HepG2 (cell line): ENCODE data around the gene ABCG8. TPM values are rescaled to one million over a fixed set of nuclear protein-coding genes. Genes with fewer than 3 reads are reported as not detected.
A peak's percentile ranks its signal among the peaks of the same experiment; 100 is the strongest.

Experiments
- CREB1 ChIP-seq, 2 experiments: fragments of 450-650 bp in 1 of 2; IDR thresholded peaks; 2 replicates each; pipeline ENCODE4 v1.6.1; 2016 to 2017; ENCODE audit warnings: control low read depth in 1 of 2, mild to moderate bottlenecking in 1 of 2, missing compliant biosample characterization in 1 of 2, missing genetic modification characterization in 1 of 2
- FOXJ3 ChIP-seq: sonication (generic); formaldehyde crosslinking; IDR thresholded peaks from 2 replicates; pipeline ENCODE4 v1.4.0; 2020; ENCODE audit warnings: missing genetic modification reagents, mild to moderate bottlenecking, borderline replicate concordance
- FOXP1 ChIP-seq, 2 experiments: fragments of 450-650 bp in 1 of 2; IDR thresholded peaks; 2 replicates each; pipeline ENCODE4 v1.6.1; 2017 to 2018; ENCODE audit warnings: antibody characterized with exemption in 1 of 2
- HMGA1 ChIP-seq: sonication (generic); formaldehyde crosslinking; conservative IDR thresholded peaks from 2 replicates; pipeline ENCODE4 v1.4.0; 2020; ENCODE audit warnings: missing genetic modification reagents
- KLF15 ChIP-seq: sonication (generic); formaldehyde crosslinking; IDR thresholded peaks from 2 replicates; pipeline ENCODE4 v1.8.1; 2023; ENCODE audit warnings: borderline replicate concordance, mild to moderate bottlenecking, inconsistent platforms, missing genetic modification reagents, mixed read lengths
- SNRNP70 ChIP-seq: fragments of 200-400 bp; formaldehyde crosslinking; IDR thresholded peaks from 2 replicates; pipeline ENCODE4 v1.6.1; 2017; ENCODE audit warnings: mild to moderate bottlenecking, low read depth, low read length, moderate library complexity
- TBX3 ChIP-seq: fragments of 450-650 bp; IDR thresholded peaks from 2 replicates; pipeline ENCODE4 v1.6.1; 2017; ENCODE audit warnings: antibody characterized with exemption, mild to moderate bottlenecking, inconsistent platforms, borderline replicate concordance
- ZNF326 ChIP-seq: sonication (generic); formaldehyde crosslinking; IDR thresholded peaks from 2 replicates; pipeline ENCODE4 v1.4.0; 2020; ENCODE audit warnings: missing genetic modification reagents, borderline replicate concordance
- ZNF577 ChIP-seq: sonication (generic); formaldehyde crosslinking; IDR thresholded peaks from 2 replicates; pipeline ENCODE4 v1.4.0; 2020; ENCODE audit warnings: mild to moderate bottlenecking, low read depth, missing genetic modification reagents, borderline replicate concordance
- ZNF749 ChIP-seq: sonication (generic); formaldehyde crosslinking; IDR thresholded peaks from 2 replicates; pipeline ENCODE4 v1.8.0; 2022; ENCODE audit warnings: mild to moderate bottlenecking, missing genetic modification reagents, moderate library complexity, borderline replicate concordance
- polyA plus RNA-seq, 8 experiments: library from polyadenylated mRNA; depleted of rRNA in 3 of 8; stranded (reverse) in 7 of 8; unstranded in 1 of 8; fragments of >200 nt; fragmentation: Illumina TruSeq in 4 of 8; extraction: Trizol in 4 of 8; gene quantifications; 2 replicates each; pipeline versions ENCODE4 v1.2.1 to v1.2.3, GENCODE V29; 2011 to 2016; ENCODE audit warnings: low read depth in 4 of 8, missing spikeins in 1 of 8, mixed read lengths in 1 of 8; ENCODE audit not compliant: insufficient read depth in 1 of 8
- total RNA-seq, 5 experiments: library from RNA; depleted of rRNA; stranded (reverse); fragments of >200 nt; fragmentation: Illumina TruSeq; extraction: Trizol; gene quantifications; 2 replicates each; pipeline ENCODE4 v1.2.3, GENCODE V29; 2016; ENCODE audit warnings: low read depth in 1 of 5
- TF ChIP-seq, protein P1 (sequence below): sonication (generic); formaldehyde crosslinking; conservative IDR thresholded peaks from 2 replicates; pipeline ENCODE4 v1.5.0; 2020; ENCODE audit warnings: missing genetic modification reagents
- TF ChIP-seq, protein P2 (sequence below): sonication (generic); formaldehyde crosslinking; IDR thresholded peaks from 2 replicates; pipeline ENCODE4 v1.9.0; 2022; ENCODE audit warnings: missing genetic modification reagents, mild to moderate bottlenecking, borderline replicate concordance
- TF ChIP-seq, protein P3 (sequence below): sonication (generic); formaldehyde crosslinking; conservative IDR thresholded peaks from 2 replicates; pipeline ENCODE4 v1.4.0; 2020; ENCODE audit warnings: missing genetic modification reagents
- TF ChIP-seq, protein P4 (sequence below): sonication (generic); formaldehyde crosslinking; IDR thresholded peaks from 2 replicates; pipeline ENCODE4 v1.4.0; 2020; ENCODE audit warnings: missing genetic modification reagents
- TF ChIP-seq, protein P5 (sequence below): sonication (generic); formaldehyde crosslinking; IDR thresholded peaks from 2 replicates; pipeline ENCODE4 v1.8.1; 2022; ENCODE audit warnings: mild to moderate bottlenecking, missing genetic modification reagents
- TF ChIP-seq, protein P6 (sequence below): sonication (generic); formaldehyde crosslinking; IDR thresholded peaks from 2 replicates; pipeline ENCODE4 v1.4.0; 2020; ENCODE audit warnings: missing genetic modification reagents
- TF ChIP-seq, protein P7 (sequence below): IDR thresholded peaks from 2 replicates; pipeline ENCODE4 v1.6.1; 2016; ENCODE audit warnings: missing biosample characterization, missing genetic modification reagents, low read depth
- TF ChIP-seq, protein P8 (sequence below): sonication (generic); formaldehyde crosslinking; IDR thresholded peaks from 2 replicates; pipeline ENCODE4 v1.4.0; 2020; ENCODE audit warnings: missing genetic modification reagents

The ABCG8 gene
- total and polyA plus RNA-seq, 2 of the 13 experiments (the other 11 are each of a cell fraction or from before 2014, with no cell fraction given) = 8.1 to 8.8 TPM

DNA sequence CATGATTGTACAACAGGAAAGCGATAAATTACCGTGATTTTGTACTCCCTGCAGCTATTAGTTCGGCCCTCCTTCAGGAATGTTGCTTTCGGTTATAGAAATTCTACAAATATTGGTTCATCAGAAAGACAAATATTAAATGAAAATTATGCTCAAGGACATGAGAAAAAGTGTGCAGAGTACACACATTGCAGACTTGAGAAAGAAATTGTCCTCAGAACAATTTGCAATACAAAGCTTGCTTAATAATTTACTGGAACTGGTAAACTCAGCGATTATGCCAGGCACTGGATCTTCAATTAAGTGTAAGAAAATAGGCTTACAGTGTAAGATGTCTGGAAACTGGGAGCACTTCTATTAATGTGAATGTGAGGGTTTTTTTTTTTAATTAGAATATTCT is 45.9 kb downstream of the ABCG8 start (continued):
- TF ChIP-seq, protein P1, sequence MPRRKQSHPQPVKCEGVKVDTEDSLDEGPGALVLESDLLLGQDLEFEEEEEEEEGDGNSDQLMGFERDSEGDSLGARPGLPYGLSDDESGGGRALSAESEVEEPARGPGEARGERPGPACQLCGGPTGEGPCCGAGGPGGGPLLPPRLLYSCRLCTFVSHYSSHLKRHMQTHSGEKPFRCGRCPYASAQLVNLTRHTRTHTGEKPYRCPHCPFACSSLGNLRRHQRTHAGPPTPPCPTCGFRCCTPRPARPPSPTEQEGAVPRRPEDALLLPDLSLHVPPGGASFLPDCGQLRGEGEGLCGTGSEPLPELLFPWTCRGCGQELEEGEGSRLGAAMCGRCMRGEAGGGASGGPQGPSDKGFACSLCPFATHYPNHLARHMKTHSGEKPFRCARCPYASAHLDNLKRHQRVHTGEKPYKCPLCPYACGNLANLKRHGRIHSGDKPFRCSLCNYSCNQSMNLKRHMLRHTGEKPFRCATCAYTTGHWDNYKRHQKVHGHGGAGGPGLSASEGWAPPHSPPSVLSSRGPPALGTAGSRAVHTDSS (CRISPR knock-in tag) = no peak
- TF ChIP-seq, protein P2, sequence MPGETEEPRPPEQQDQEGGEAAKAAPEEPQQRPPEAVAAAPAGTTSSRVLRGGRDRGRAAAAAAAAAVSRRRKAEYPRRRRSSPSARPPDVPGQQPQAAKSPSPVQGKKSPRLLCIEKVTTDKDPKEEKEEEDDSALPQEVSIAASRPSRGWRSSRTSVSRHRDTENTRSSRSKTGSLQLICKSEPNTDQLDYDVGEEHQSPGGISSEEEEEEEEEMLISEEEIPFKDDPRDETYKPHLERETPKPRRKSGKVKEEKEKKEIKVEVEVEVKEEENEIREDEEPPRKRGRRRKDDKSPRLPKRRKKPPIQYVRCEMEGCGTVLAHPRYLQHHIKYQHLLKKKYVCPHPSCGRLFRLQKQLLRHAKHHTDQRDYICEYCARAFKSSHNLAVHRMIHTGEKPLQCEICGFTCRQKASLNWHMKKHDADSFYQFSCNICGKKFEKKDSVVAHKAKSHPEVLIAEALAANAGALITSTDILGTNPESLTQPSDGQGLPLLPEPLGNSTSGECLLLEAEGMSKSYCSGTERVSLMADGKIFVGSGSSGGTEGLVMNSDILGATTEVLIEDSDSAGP (CRISPR knock-in tag) = no peak
- TF ChIP-seq ZNF326 (CRISPR knock-in tag) (no peak), KLF15 (no peak), TBX3 (peak; percentile 25; the same call in 1 of the 2 replicates), FOXJ3 (CRISPR knock-in tag) (peak; percentile 18; the same call in 1 of the 2 replicates), FOXP1 (IDR thresholded peaks at IDR 0.05) (no peak), FOXP1 (CRISPR knock-in tag; IDR thresholded peaks at IDR 0.05) (0 out of 2 replicates have a peak, but pooled peaks have one; percentile 9), HMGA1 (no peak), ZNF749 (CRISPR knock-in tag) (no peak), ZNF577 (no peak), SNRNP70 (no peak), CREB1 (IDR thresholded peaks at IDR 0.05) (no peak), CREB1 (CRISPR knock-in tag; IDR thresholded peaks at IDR 0.05) (no peak)
- TF ChIP-seq, protein P3, sequence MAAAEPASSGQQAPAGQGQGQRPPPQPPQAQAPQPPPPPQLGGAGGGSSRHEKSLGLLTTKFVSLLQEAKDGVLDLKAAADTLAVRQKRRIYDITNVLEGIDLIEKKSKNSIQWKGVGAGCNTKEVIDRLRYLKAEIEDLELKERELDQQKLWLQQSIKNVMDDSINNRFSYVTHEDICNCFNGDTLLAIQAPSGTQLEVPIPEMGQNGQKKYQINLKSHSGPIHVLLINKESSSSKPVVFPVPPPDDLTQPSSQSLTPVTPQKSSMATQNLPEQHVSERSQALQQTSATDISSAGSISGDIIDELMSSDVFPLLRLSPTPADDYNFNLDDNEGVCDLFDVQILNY (CRISPR knock-in tag) = no peak
- TF ChIP-seq, protein P4, sequence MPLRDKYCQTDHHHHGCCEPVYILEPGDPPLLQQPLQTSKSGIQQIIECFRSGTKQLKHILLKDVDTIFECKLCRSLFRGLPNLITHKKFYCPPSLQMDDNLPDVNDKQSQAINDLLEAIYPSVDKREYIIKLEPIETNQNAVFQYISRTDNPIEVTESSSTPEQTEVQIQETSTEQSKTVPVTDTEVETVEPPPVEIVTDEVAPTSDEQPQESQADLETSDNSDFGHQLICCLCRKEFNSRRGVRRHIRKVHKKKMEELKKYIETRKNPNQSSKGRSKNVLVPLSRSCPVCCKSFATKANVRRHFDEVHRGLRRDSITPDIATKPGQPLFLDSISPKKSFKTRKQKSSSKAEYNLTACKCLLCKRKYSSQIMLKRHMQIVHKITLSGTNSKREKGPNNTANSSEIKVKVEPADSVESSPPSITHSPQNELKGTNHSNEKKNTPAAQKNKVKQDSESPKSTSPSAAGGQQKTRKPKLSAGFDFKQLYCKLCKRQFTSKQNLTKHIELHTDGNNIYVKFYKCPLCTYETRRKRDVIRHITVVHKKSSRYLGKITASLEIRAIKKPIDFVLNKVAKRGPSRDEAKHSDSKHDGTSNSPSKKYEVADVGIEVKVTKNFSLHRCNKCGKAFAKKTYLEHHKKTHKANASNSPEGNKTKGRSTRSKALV (CRISPR knock-in tag) = no peak
- TF ChIP-seq, protein P5, sequence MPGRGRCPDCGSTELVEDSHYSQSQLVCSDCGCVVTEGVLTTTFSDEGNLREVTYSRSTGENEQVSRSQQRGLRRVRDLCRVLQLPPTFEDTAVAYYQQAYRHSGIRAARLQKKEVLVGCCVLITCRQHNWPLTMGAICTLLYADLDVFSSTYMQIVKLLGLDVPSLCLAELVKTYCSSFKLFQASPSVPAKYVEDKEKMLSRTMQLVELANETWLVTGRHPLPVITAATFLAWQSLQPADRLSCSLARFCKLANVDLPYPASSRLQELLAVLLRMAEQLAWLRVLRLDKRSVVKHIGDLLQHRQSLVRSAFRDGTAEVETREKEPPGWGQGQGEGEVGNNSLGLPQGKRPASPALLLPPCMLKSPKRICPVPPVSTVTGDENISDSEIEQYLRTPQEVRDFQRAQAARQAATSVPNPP (CRISPR knock-in tag) = no peak
- TF ChIP-seq, protein P6, sequence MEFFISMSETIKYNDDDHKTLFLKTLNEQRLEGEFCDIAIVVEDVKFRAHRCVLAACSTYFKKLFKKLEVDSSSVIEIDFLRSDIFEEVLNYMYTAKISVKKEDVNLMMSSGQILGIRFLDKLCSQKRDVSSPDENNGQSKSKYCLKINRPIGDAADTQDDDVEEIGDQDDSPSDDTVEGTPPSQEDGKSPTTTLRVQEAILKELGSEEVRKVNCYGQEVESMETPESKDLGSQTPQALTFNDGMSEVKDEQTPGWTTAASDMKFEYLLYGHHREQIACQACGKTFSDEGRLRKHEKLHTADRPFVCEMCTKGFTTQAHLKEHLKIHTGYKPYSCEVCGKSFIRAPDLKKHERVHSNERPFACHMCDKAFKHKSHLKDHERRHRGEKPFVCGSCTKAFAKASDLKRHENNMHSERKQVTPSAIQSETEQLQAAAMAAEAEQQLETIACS (CRISPR knock-in tag) = no peak
- TF ChIP-seq, protein P7, sequence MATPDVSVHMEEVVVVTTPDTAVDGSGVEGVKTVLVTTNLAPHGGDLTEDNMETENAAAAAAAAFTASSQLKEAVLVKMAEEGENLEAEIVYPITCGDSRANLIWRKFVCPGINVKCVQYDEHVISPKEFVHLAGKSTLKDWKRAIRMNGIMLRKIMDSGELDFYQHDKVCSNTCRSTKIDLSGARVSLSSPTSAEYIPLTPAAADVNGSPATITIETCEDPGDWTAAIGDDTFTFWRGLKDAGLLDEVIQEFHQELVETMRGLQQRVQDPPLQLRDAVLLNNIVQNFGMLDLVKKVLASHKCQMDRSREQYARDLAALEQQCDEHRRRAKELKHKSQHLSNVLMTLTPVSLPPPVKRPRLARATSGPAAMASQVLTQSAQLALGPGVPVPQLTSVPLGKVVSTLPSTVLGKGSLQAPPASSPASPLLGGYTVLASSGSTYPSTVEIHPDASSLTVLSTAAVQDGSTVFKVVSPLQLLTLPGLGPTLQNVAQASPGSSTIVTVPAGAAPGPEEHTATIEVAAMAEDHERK (CRISPR knock-in tag) = no peak
- TF ChIP-seq, protein P8, sequence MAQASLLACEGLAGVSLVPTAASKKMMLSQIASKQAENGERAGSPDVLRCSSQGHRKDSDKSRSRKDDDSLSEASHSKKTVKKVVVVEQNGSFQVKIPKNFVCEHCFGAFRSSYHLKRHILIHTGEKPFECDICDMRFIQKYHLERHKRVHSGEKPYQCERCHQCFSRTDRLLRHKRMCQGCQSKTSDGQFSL = no peak
